Epithelial cell of proximal tubule (primary cell): Measurements from ENCODE around the gene LAMA2. TPM values are rescaled to one million over a fixed set of nuclear protein-coding genes. Genes with fewer than 3 reads are reported as not detected.

Source experiments
- DNase-seq: peaks from one replicate; pipeline ENCODE4 v3.0.0-alpha.2; 2011; ENCODE audit warnings: low read depth
- H3K4me3 ChIP-seq: 2 replicates; pipeline ENCODE4 v1.5.1; 2011; ENCODE audit warnings: low read depth, mild to moderate bottlenecking, low read length
- CTCF ChIP-seq: conservative IDR thresholded peaks from 2 replicates; pipeline ENCODE4 v1.5.1; 2012; ENCODE audit warnings: low read depth, mild to moderate bottlenecking, low read length
- total RNA-seq: library from RNA; depleted of rRNA; stranded (reverse); fragments of >200 nt; gene quantifications from 2 replicates; pipeline ENCODE4 v1.2.3, GENCODE V29; 2015

The LAMA2 gene
- total RNA-seq, 1 donor from 2014 or later = 0.69 TPM

- H3K4me3 ChIP-seq = no peak overlapping the region
- no peak for TF ChIP-seq CTCF
- no peak for DNase-seq
Observed at GRCh38 chr6:128964233-128964755, 81.4 kb downstream of the LAMA2 start.

- no peak for DNase-seq
- H3K4me3 ChIP-seq = no peak overlapping the region
- TF ChIP-seq CTCF = no peak
Observed at GRCh38 chr6:128964771-128965170, 81.8 kb downstream of the LAMA2 start.

- DNase-seq = no peak
- H3K4me3 ChIP-seq = no peak overlapping the region
- TF ChIP-seq CTCF = no peak
Observed at GRCh38 chr6:128966934-128967333, 84.0 kb downstream of the LAMA2 start.

- H3K4me3 ChIP-seq = no peak overlapping the region
- DNase-seq = no peak
- no peak for TF ChIP-seq CTCF
Observed at GRCh38 chr6:128979071-128979470, 96.1 kb downstream of the LAMA2 start.

GRCh38 chr6:128981716-128982115 is 98.8 kb downstream of the LAMA2 start:
- DNase-seq = no peak
- TF ChIP-seq CTCF = no peak
- H3K4me3 ChIP-seq = no peak overlapping the region

GRCh38 chr6:128990360-128990759 is 107.4 kb downstream of the LAMA2 start:
- DNase-seq = no peak
- H3K4me3 ChIP-seq = no peak overlapping the region
- no peak for TF ChIP-seq CTCF

- no peak for TF ChIP-seq CTCF
- DNase-seq = no peak
- H3K4me3 ChIP-seq = no peak overlapping the region
Observed at GRCh38 chr6:128990915-128991314, 108.0 kb downstream of the LAMA2 start.
